GM18861 (cell line): Measurements from ENCODE around the gene LONP1.
"Not testable (repeated sequence)": the region's sequence is repeated elsewhere in the genome, so short reads cannot be mapped to it uniquely, and the experiment has no call there.

Source experiments
- ATAC-seq: cut with Tn5 transposase; IDR thresholded peaks from one replicate; pipeline ENCODE4 v1.9.1; 2021; ENCODE audit not compliant: unreplicated experiment

The LONP1 gene

DNA sequence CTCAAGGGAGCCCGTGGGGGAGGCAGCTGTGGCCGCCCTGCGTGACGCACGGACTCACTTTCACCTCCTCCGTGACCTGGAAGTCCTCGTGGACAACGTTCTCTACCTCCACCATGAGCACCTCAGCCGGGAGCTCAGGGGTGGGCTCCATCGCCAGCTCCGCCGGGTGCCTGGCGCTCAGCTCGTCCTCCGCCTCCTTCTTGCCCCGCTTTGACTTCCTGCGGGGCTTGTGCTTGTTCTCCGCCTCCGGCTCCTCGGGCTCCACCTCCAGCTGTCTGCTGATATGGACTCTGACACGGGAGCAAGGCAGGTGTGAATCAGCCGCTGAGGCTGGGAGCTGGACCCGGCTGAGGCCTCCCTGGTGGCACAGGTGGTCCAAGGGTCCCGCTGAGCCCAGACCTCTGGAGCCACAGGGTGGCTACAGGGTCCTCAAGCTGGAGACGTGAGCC, 8.2 kb downstream of the LONP1 start:
- ATAC-seq, result no peak

- no peak for ATAC-seq
Observed at GRCh38 chr19:5711025-5711424, 8.9 kb downstream of the LONP1 start.

GRCh38 chr19:5707576-5708575, 12.1 kb downstream of the LONP1 start:
- no peak for ATAC-seq

GRCh38 chr19:5706876-5707573, 12.9 kb downstream of the LONP1 start:
- no peak for ATAC-seq

GRCh38 chr19:5705552-5705951, 14.4 kb downstream of the LONP1 start:
- ATAC-seq, result no peak

DNA sequence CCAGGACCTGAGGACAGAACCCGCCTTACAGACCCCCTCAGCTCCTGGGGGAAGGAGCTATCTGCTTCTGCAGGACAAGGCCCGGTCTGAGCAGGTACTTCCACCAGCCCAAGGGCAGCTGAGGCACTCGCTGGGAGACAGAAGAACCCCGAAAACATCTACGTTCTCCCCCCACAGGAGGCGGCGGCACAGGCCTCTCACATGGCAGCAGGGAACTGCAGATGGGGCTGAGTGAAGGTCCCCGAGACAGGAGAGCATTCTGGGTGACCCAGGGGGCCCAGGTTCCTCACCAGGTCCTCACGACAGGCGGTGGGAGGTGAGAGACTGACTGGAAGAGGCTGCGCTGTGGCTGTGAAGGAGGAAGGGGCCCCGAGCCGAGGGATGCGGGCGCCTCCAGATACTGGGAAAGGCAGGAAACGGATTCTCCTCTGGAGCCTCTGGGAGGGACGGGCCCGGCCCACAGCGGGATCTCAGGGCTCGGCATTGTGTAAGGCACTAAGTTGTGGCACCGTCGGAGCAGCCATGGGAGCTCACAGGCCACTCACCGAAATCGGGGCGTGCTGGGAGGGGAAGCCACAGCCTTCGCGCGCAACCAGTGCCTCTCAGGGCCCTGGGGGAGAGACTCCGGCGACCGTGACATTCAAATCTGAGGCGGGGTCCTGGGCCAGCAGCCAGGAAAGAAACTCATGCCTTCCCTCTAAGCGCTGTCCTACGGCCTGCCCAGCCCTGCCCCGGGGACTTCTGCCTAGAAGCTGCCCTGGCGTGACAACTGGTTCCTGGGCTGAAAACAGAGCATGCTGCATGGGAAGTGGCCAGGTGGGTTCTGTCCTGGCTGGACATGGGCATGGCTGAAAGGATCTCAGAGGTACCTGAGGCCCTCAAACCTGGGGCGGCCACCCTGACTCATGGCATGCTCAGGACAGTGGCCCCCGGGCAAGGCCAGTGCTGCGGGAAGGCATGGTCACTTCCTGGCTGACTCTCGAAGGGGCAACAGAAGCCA, 15.8 kb downstream of the LONP1 start:
- no peak for ATAC-seq

DNA sequence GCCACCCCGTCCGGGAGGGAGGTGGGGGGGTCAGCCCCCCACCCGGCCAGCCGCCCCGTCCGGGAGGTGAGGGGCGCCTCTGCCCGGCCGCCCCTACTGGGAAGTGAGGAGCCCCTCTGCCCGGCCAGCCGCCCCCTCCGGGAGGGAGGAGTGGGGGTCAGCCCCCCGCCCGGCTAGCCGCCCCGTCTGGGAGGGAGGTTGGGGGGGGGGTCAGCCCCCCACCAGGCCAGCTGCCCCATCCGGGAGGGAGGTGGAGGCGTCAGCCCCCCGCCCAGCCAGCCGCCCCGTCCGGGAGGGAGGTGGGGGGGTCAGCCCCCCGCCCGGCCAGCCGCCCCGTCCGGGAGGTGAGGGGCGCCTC, 17.9 kb downstream of the LONP1 start:
- not testable (repeated sequence) for ATAC-seq

GRCh38 chr19:5700455-5701092, 19.4 kb downstream of the LONP1 start:
- no peak for ATAC-seq

- ATAC-seq, result no peak
Observed at GRCh38 chr19:5698635-5699422, 21.1 kb downstream of the LONP1 start.

- no peak for ATAC-seq
Observed at GRCh38 chr19:5697890-5698634, 21.9 kb downstream of the LONP1 start.

GRCh38 chr19:5697022-5697889, 22.7 kb downstream of the LONP1 start:
- ATAC-seq, result no peak

DNA sequence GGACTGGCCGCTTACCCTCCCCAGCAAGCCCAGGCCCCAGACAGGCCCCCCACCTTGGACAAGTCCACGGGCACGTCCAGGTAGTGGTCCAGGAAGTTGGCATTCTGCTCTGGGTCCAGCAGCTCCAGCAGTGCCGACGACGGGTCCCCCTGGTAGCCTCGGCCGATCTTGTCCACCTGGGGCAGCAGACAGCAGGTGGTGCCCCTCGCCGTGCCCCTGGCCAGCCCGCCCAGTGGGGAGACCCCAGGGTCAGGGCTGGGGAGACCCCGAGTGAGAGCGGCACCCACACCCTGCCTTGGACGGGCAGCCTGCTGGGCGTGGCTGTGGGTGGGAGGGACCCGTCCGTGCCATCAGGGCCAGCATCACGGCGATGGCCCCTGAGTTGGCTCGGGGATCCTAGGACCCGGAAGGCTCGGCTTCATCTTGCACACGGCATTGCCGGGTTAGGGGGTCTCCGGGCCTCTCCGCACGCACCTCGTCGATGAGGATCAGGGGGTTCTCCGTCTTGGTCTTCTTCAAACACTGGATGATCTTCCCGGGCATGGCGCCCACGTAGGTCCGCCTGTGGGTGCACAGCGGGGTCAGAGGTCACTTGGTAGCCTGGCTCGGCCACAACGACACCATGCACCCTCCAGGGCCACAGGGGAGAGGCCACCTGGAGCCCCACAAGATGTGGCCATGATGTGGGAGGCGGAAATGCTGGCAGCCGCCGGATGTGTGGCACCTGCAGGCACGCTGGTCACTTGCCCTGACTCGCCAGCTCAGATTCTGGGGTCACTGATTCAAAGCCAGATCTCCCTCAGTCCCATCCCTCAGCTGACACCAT, 23.5 kb downstream of the LONP1 start:
- no peak for ATAC-seq

GRCh38 chr19:5695649-5696195, 24.2 kb downstream of the LONP1 start:
- ATAC-seq, result no peak

DNA sequence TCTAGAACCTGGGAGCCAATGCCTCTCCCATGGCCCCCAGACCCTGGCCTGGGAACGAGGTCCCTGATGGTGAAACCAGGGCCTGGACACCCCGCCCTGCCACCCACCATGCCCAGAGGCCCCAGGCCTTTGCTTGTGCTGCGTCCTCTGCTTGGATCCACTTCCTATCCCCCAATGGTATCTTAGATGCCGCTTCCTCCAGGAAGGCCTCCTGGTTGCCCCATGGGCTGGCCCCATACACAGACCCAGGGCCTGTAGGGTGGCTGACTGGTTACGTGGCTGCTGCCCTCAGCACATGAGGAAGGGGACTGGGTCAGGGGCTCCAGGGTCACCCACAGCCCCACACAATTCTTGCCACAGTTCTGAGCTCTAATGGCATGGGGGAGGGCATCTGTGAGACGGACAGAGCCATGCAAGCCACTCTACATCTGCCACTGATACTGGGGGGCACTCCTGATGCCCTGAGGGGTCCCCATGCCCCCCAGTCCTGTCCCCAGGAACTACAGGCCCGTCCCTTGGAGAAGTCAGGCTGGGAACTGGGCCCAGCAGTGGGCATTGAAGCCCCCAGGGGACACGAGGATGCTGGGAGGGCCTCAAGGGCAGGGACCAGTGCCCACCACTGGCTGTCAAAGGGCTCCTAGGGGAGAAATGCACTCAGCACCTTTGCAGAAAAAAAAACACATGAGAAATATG, 24.8 kb downstream of the LONP1 start:
- no peak for ATAC-seq

GRCh38 chr19:5694167-5694955, 25.6 kb downstream of the LONP1 start:
- no peak for ATAC-seq
